H1 (cell line): Measurements from ENCODE around the gene UBASH3A. TPM values are rescaled to one million over a fixed set of nuclear protein-coding genes. Genes with fewer than 3 reads are reported as not detected.
A peak's percentile ranks its signal among the peaks of the same experiment; 100 is the strongest.

Experiments used
- CTCF ChIA-PET: fragments of 300-600 bp; sonication (Branson Sonifier 250); formaldehyde crosslinking; loops from one replicate; lab custom pipeline; 2021; ENCODE audit not compliant: partially characterized antibody; lab: Charles Lee
- POLR2A ChIA-PET: fragments of 300-600 bp; sonication (Branson Sonifier 250); formaldehyde crosslinking; loops from one replicate; lab custom pipeline; 2021; ENCODE audit warnings: inconsistent platforms; ENCODE audit not compliant: partially characterized antibody; lab: Charles Lee
- DNase-seq, 2 experiments: peaks; one replicate each; pipeline versions ENCODE4 v3.0.0 to v3.0.0-alpha.2; 2010 to 2022; ENCODE audit warnings: low spot score in 2 of 2, low read depth in 1 of 2, mixed read lengths in 1 of 2
- FAIRE-seq: peaks from 2 replicates; lab custom pipeline; 2011; peaks lifted over from hg19 to GRCh38; lab: Jason Lieb, UNC
- H2AFZ ChIP-seq: 2 replicates; pipeline ENCODE4 v1.8.1; 2012; ENCODE audit warnings: low read length, inconsistent platforms
- H2AK5ac ChIP-seq: 2 replicates; pipeline ENCODE4 v1.6.1; 2013; ENCODE audit warnings: low read depth, low read length
- H2BK120ac ChIP-seq: replicated peaks from 2 replicates; pipeline ENCODE3; 2013; ENCODE audit warnings: low read depth, low read length, inconsistent platforms
- H2BK12ac ChIP-seq: 2 replicates; pipeline ENCODE4 v1.6.1; 2013; ENCODE audit warnings: low read depth, low read length
- H2BK15ac ChIP-seq: 2 replicates; pipeline ENCODE4 v1.6.1; 2013; ENCODE audit warnings: low read length
- H2BK20ac ChIP-seq: 2 replicates; pipeline ENCODE4 v1.6.1; 2013; ENCODE audit warnings: low read length
- H2BK5ac ChIP-seq: 2 replicates; pipeline ENCODE4 v1.6.1; 2013; ENCODE audit warnings: low read depth, low read length
- H3K14ac ChIP-seq: 2 replicates; pipeline ENCODE4 v1.6.1; 2013; ENCODE audit warnings: inconsistent platforms; ENCODE audit not compliant: insufficient read length
- H3K18ac ChIP-seq: 2 replicates; pipeline ENCODE4 v1.6.1; 2013; ENCODE audit warnings: low read length; ENCODE audit errors: extremely low read depth
- H3K23ac ChIP-seq: 2 replicates; pipeline ENCODE4 v1.6.1; 2013; ENCODE audit warnings: inconsistent platforms; ENCODE audit not compliant: insufficient read length
- H3K23me2 ChIP-seq: 2 replicates; pipeline ENCODE4 v1.6.1; 2013; ENCODE audit warnings: low read depth, low read length
- H3K27ac ChIP-seq: 2 replicates; pipeline ENCODE4 v1.6.1; 2011; ENCODE audit warnings: low read depth, low read length, inconsistent platforms
- H3K27me3 ChIP-seq, 4 experiments: replicated peaks in 1 of 4; 1 replicate in 1 of 4; 2 replicates in 3 of 4; pipeline versions ENCODE4 v1.6.1 to v1.8.1; 2011 to 2013; ENCODE audit warnings: low read length in 3 of 4, mild to moderate bottlenecking in 3 of 4, inconsistent platforms in 2 of 4, mixed read lengths in 2 of 4, moderate library complexity in 1 of 4; ENCODE audit not compliant: control insufficient read depth in 3 of 4, insufficient read depth in 3 of 4; ENCODE audit errors: extremely low read depth in 1 of 4
- H3K36me3 ChIP-seq, 4 experiments: 2 replicates each; pipeline versions ENCODE4 v1.6.1 to v1.8.1; 2011 to 2013; ENCODE audit warnings: mild to moderate bottlenecking in 4 of 4, low read length in 3 of 4, moderate library complexity in 2 of 4, control low read depth in 1 of 4, inconsistent platforms in 1 of 4; ENCODE audit not compliant: insufficient read depth in 4 of 4, control insufficient read depth in 2 of 4
- H3K4ac ChIP-seq: replicated peaks from 2 replicates; pipeline ENCODE3; 2013; ENCODE audit warnings: low read length, low read depth, mixed read lengths, inconsistent platforms; ENCODE audit not compliant: insufficient read length
- H3K4me1 ChIP-seq, 4 experiments: replicated peaks in 1 of 4; 1 replicate in 1 of 4; 2 replicates in 3 of 4; pipeline versions ENCODE4 v1.6.1 to v1.8.1; 2011 to 2013; ENCODE audit warnings: low read length in 3 of 4, inconsistent platforms in 2 of 4, mixed read lengths in 1 of 4; ENCODE audit not compliant: insufficient read depth in 4 of 4, control insufficient read depth in 3 of 4
- H3K4me2 ChIP-seq, 2 experiments: 2 replicates each; pipeline versions ENCODE4 v1.6.1 to v1.8.1; 2011 to 2013; ENCODE audit warnings: low read depth in 2 of 2, low read length in 2 of 2, control low read depth in 1 of 2, inconsistent platforms in 1 of 2, mild to moderate bottlenecking in 1 of 2; ENCODE audit not compliant: insufficient read depth in 1 of 2
- H3K4me3 ChIP-seq, 4 experiments: fragments of 200-600, 300-600 bp in 1 of 4; sonication (generic), shearing (Covaris generic), sonication (Bioruptor Twin) in 1 of 4; 2 replicates each; pipeline versions ENCODE4 v1.5.1 to v1.8.1; 2011 to 2016; ENCODE audit warnings: low read length in 4 of 4, low read depth in 3 of 4, control low read depth in 2 of 4, inconsistent platforms in 2 of 4, mild to moderate bottlenecking in 2 of 4, mixed read lengths in 1 of 4, moderate library complexity in 1 of 4; ENCODE audit not compliant: insufficient read depth in 2 of 4; ENCODE audit errors: extremely low read depth in 1 of 4
- H3K56ac ChIP-seq: replicated peaks from 2 replicates; pipeline ENCODE3; 2013; ENCODE audit warnings: low read depth, mild to moderate bottlenecking, mixed read lengths, low read length, inconsistent platforms; ENCODE audit not compliant: insufficient read length
- H3K79me1 ChIP-seq: 2 replicates; pipeline ENCODE4 v1.6.1; 2013; ENCODE audit warnings: low read depth, low read length, control low read depth
- H3K79me2 ChIP-seq, 2 experiments: 2 replicates each; pipeline versions ENCODE4 v1.6.1 to v1.8.1; 2012 to 2013; ENCODE audit warnings: low read length in 2 of 2, mild to moderate bottlenecking in 2 of 2, inconsistent platforms in 1 of 2; ENCODE audit not compliant: insufficient read depth in 2 of 2, control insufficient read depth in 1 of 2
- H3K9ac ChIP-seq, 4 experiments: replicated peaks in 1 of 4; 1 replicate in 1 of 4; 2 replicates in 3 of 4; pipeline versions ENCODE4 v1.6.1 to v1.8.1; 2011 to 2013; ENCODE audit warnings: low read depth in 3 of 4, low read length in 3 of 4, control low read depth in 2 of 4, mild to moderate bottlenecking in 2 of 4, moderate library complexity in 2 of 4, inconsistent platforms in 1 of 4; ENCODE audit errors: extremely low read depth in 1 of 4
- H3K9me3 ChIP-seq, 2 experiments: 2 replicates each; pipeline versions ENCODE4 v1.6.1 to v1.8.1; 2012 to 2013; ENCODE audit warnings: mild to moderate bottlenecking in 2 of 2, moderate library complexity in 2 of 2, control low read depth in 1 of 2, inconsistent platforms in 1 of 2, low read depth in 1 of 2, low read length in 1 of 2, mixed read lengths in 1 of 2; ENCODE audit not compliant: insufficient read depth in 2 of 2
- H4K20me1 ChIP-seq, 2 experiments: replicated peaks in 1 of 2; 2 replicates each; pipeline versions ENCODE3 to v1.8.1; 2011 to 2013; ENCODE audit warnings: inconsistent platforms in 2 of 2, low read length in 2 of 2, mild to moderate bottlenecking in 1 of 2; ENCODE audit not compliant: insufficient read depth in 2 of 2, control insufficient read depth in 1 of 2
- H4K5ac ChIP-seq: 2 replicates; pipeline ENCODE4 v1.6.1; 2013; ENCODE audit warnings: low read length, low read depth, mixed read lengths, inconsistent platforms; ENCODE audit not compliant: insufficient read length
- H4K8ac ChIP-seq: 2 replicates; pipeline ENCODE4 v1.8.0; 2013; ENCODE audit warnings: mild to moderate bottlenecking, moderate library complexity, low read length, inconsistent platforms; ENCODE audit not compliant: insufficient read depth; ENCODE audit errors: extremely low read depth
- H4K91ac ChIP-seq: replicated peaks from 2 replicates; pipeline ENCODE3; 2013; ENCODE audit warnings: low read length, mixed read lengths, inconsistent platforms; ENCODE audit not compliant: insufficient read length
- CBX5 ChIP-seq: fragments of 300-800, 300-1000 bp; sonication (generic); IDR thresholded peaks from 2 replicates; pipeline ENCODE4 v1.7.1; 2016; ENCODE audit warnings: antibody characterized with exemption, low read length, low read depth
- CEBPB ChIP-seq: IDR thresholded peaks from 2 replicates; pipeline ENCODE4 v1.6.1; 2012; ENCODE audit warnings: low read depth, low read length
- CHD1 ChIP-seq: IDR thresholded peaks from 2 replicates; pipeline ENCODE4 v1.6.1; 2012; ENCODE audit warnings: low read depth, low read length, improper control_type of control experiment
- CHD2 ChIP-seq: IDR thresholded peaks from 2 replicates; pipeline ENCODE4 v1.6.1; 2012; ENCODE audit warnings: low read length, improper control_type of control experiment
- HDAC6 ChIP-seq: IDR thresholded peaks from one replicate; pipeline ENCODE4 v1.7.1; 2012; ENCODE audit warnings: low read depth, mild to moderate bottlenecking, inconsistent platforms, low read length, moderate library complexity
- KDM4A ChIP-seq: IDR thresholded peaks from one replicate; pipeline ENCODE4 v1.7.1; 2012; ENCODE audit warnings: low read depth, mild to moderate bottlenecking, moderate library complexity, low read length, inconsistent platforms; ENCODE audit not compliant: severe bottlenecking
- NRF1 ChIP-seq: IDR thresholded peaks from 2 replicates; pipeline ENCODE4 v1.6.1; 2011; ENCODE audit warnings: mild to moderate bottlenecking, low read depth, low read length, improper control_type of control experiment
- SAP30 ChIP-seq: fragments of 300-600 bp; sonication (generic); IDR thresholded peaks from 2 replicates; pipeline ENCODE4 v1.7.1; 2012; ENCODE audit warnings: low read length, moderate library complexity, mild to moderate bottlenecking, inconsistent platforms; ENCODE audit not compliant: insufficient read depth, insufficient replicate concordance
- SIN3A ChIP-seq, 2 experiments: IDR thresholded peaks in 1 of 2; conservative IDR thresholded peaks in 1 of 2; 2 replicates each; pipeline ENCODE4 v1.6.1; 2011 to 2012; ENCODE audit warnings: low read length in 2 of 2, improper control_type of control experiment in 1 of 2, low read depth in 1 of 2, mild to moderate bottlenecking in 1 of 2
- SIRT6 ChIP-seq: IDR thresholded peaks from one replicate; pipeline ENCODE4 v1.7.1; 2012; ENCODE audit warnings: low read length, inconsistent platforms
- SP1 ChIP-seq: IDR thresholded peaks from 2 replicates; pipeline ENCODE4 v1.6.1; 2011; ENCODE audit warnings: low read depth, low read length
- SUZ12 ChIP-seq: fragments of 200-600 bp; sonication (generic); IDR thresholded peaks from 2 replicates; pipeline ENCODE4 v1.6.1; 2012; ENCODE audit warnings: mild to moderate bottlenecking, inconsistent platforms, low read length, moderate library complexity, mixed read lengths
- TEAD4 ChIP-seq: IDR thresholded peaks from 2 replicates; pipeline ENCODE4 v1.6.1; 2012; ENCODE audit warnings: low read depth, low read length, inconsistent platforms, mixed read lengths
- USF2 ChIP-seq: IDR thresholded peaks from 2 replicates; pipeline ENCODE4 v1.6.1; 2011; ENCODE audit warnings: low read length, improper control_type of control experiment
- WGBS, 2 experiments: shearing (Covaris generic) in 1 of 2; methylation state at CpG; one replicate each; pipeline versions ENCODE4 v1.1.6 to v1.1.7; 2013 to 2015; ENCODE audit warnings: low lambda C conversion rate in 2 of 2, mixed read lengths in 2 of 2, inconsistent platforms in 1 of 2, low coverage in 1 of 2, missing lambda C conversion rate in 1 of 2; ENCODE audit not compliant: insufficient replicate concordance in 2 of 2, insufficient coverage in 1 of 2, insufficient read length in 1 of 2; ENCODE audit errors: extremely low coverage in 1 of 2, missing lambda C conversion rate in 1 of 2; 5-methylcytosine and 5-hydroxymethylcytosine counted together
- polyA plus RNA-seq, 7 experiments: library from polyadenylated mRNA; depleted of rRNA in 3 of 7; stranded (reverse) in 5 of 7; unstranded in 2 of 7; fragments of >200 nt in 5 of 7; fragments of 200-250 nt in 2 of 7; gene quantifications; 1 replicate in 5 of 7; 2 replicates in 1 of 7; 4 replicates in 1 of 7; pipeline versions ENCODE4 v1.2.1 to v1.2.3, GENCODE V29; 2011 to 2013; ENCODE audit warnings: missing spikeins in 2 of 7, mixed read lengths in 2 of 7
- total RNA-seq: library from RNA; stranded (reverse); fragmentation: NEBNext Ultra II Directional; extraction: Animal tissue kit (Norgen Biotek cat#: 25700); gene quantifications from 2 replicates; pipeline ENCODE4 v1.2.1, GENCODE V29; 2021

UBASH3A gene
- total and polyA plus RNA-seq, 2 of the 8 experiments (the other 6 are each of a cell fraction or from before 2014, with no cell fraction given), result not detected

DNA sequence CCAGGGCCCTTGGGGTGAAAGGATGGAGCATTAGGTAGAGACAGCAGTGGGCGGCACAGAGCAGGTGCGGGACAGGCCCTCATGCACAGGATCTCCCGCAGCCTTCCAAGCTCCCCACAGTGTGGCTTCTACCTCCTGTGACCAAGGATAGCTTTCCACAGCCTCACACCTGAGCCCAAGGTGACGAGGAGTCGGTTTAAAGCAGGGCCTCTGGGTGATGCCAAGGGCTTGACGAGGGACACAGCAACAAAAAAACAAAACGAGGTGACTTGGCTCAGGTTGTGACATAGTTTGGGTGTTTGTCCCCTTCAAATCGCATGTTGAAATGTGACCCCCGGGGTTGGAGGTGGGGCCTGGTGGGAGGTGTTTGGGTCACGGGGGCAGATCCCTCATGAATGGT is 77.0 kb downstream of the UBASH3A start:
- H3K79me1 ChIP-seq, result no peaks in the 10 kb centered on the region
- 93% methylated on average over 10 of the region's 10 CpGs; no CpG with 5 or more reads in 1 of the 2 experiments for WGBS, 2 experiments
- CTCF ChIA-PET, result interaction anchor here (1.0 kb wide), 1 partner anchor 11 kb away, joined by 3 read pairs; no protein-coding TSS in a partner anchor
- TF ChIP-seq TEAD4, result no peak
- no peak for TF ChIP-seq SIN3A (conservative IDR thresholded peaks at IDR 0.05 in 1 of 2, IDR thresholded peaks at IDR 0.05 in 1 of 2; ENCODE audit: low read depth in 1 of 2, low read length in 2 of 2)
- no peak for TF ChIP-seq NRF1
- no peak for TF ChIP-seq CHD1
- TF ChIP-seq CEBPB, result no peak
- no peak for TF ChIP-seq SIRT6
- TF ChIP-seq CHD2, result no peak
- no peak for TF ChIP-seq KDM4A
- TF ChIP-seq SUZ12, result no peak
- no peak for TF ChIP-seq SAP30
- no peak for TF ChIP-seq USF2
- TF ChIP-seq CBX5, result no peak
- TF ChIP-seq SP1, result no peak
- no peak for TF ChIP-seq HDAC6

More for the DNA sequence above, 77.0 kb downstream of the UBASH3A start:
- Histone ChIP-seq H2AFZ (no peak overlapping the region), H3K4me2 (no peak overlapping the region), H3K23ac (no peak overlapping the region), H3K9ac (no peak overlapping the region), H3K56ac (no peak overlapping the region), H2AK5ac (no peak overlapping the region), H3K18ac (no peak overlapping the region), H3K9me3 (no peaks in the 10 kb centered on the region), H3K23me2 (no peaks in the 10 kb centered on the region; the same call in 1 of the 2 replicates), H3K36me3 (no peaks in the 10 kb centered on the region), H2BK20ac (no peak overlapping the region), H4K5ac (no peak overlapping the region), H2BK12ac (no peak overlapping the region), H2BK5ac (no peak overlapping the region), H4K91ac (no peak overlapping the region), H3K4me1 (no peaks in the 10 kb centered on the region), H2BK120ac (no peak overlapping the region), H4K8ac (no peak overlapping the region), H2BK15ac (no peak overlapping the region), H3K4ac (no peak overlapping the region), H3K14ac (peak overlapping the region; percentile 84), H3K79me2 (no peaks in the 10 kb centered on the region), H3K4me3 (no peak overlapping the region), H3K27ac (no peak overlapping the region), H4K20me1 (no peaks in the 10 kb centered on the region), H3K27me3 (no peaks in the 10 kb centered on the region; a peak in 1 of 7 replicates)
- POLR2A ChIA-PET, result no interaction called here
- DNase-seq (no peak), FAIRE-seq (no peak)
